ENCODE measurements around the gene ST8SIA5.

DNA sequence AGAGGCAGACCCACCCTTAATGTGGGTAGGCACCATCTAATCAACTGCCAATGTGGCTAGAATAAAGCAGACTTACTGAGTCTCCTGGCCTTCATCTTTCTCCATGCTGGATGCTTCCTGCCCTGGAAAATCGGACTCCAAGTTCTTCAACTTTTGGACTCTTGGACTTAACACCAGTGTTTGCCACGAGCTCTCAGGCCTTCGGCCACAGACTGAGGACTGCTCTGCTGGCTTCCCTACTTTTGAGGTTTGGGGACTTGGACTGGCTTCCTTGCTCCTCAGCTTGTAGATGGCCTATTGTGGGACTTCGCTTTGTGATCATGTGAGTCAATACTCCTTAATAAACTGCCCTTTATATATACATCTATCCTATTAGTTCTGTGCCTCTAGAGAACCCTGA, 21.9 kb downstream of the ST8SIA5 start:
- TF ChIP-seq CTCF (IDR thresholded peaks at IDR 0.05; ENCODE audit: low read depth, low read length, poor library complexity, severe bottlenecking): no peak
- no peak for TF ChIP-seq EZH2phosphoT487 (IDR thresholded peaks at IDR 0.05; ENCODE audit: borderline replicate concordance, low read length)
